Stomach smooth muscle (tissue), 2 donors: Measurements from ENCODE around the gene MAGEA4.
A peak's percentile ranks its signal among the peaks of the same experiment; 100 is the strongest.

Experiments used
- H3K27ac ChIP-seq: one replicate; pipeline ENCODE4 v1.7.0; 2013; ENCODE audit warnings: mild to moderate bottlenecking, low read length, inconsistent platforms
- H3K27me3 ChIP-seq, 2 donors: one replicate each; pipeline ENCODE4 v1.7.0; 2013; ENCODE audit warnings: low read length in 2 of 2; ENCODE audit not compliant: insufficient read depth in 2 of 2, control insufficient read depth in 1 of 2
- H3K36me3 ChIP-seq, 2 donors: one replicate each; pipeline ENCODE4 v1.7.0; 2013; ENCODE audit warnings: low read length in 2 of 2; ENCODE audit not compliant: control insufficient read depth in 2 of 2, insufficient read depth in 2 of 2
- H3K4me1 ChIP-seq: one replicate; pipeline ENCODE4 v1.7.0; 2013; ENCODE audit warnings: low read length; ENCODE audit not compliant: control insufficient read depth, insufficient read depth
- H3K4me3 ChIP-seq, 2 donors: one replicate each; pipeline ENCODE4 v1.7.0; 2013; ENCODE audit warnings: low read length in 2 of 2
- H3K9ac ChIP-seq, 2 donors: one replicate each; pipeline ENCODE4 v1.7.0; 2013; ENCODE audit warnings: low read length in 2 of 2, mild to moderate bottlenecking in 1 of 2
- H3K9me3 ChIP-seq, 2 donors: one replicate each; pipeline ENCODE4 v1.7.0; 2013; ENCODE audit warnings: low read length in 2 of 2; ENCODE audit not compliant: control insufficient read depth in 2 of 2
- donor health status: healthy.
- donor health status: Pancreatic carcinoma.

The MAGEA4 gene

DNA sequence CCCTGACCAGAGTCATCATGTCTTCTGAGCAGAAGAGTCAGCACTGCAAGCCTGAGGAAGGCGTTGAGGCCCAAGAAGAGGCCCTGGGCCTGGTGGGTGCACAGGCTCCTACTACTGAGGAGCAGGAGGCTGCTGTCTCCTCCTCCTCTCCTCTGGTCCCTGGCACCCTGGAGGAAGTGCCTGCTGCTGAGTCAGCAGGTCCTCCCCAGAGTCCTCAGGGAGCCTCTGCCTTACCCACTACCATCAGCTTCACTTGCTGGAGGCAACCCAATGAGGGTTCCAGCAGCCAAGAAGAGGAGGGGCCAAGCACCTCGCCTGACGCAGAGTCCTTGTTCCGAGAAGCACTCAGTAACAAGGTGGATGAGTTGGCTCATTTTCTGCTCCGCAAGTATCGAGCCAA is 11.0 kb downstream of the MAGEA4 start:
- H3K9ac ChIP-seq = no peak overlapping the region
- H3K4me3 ChIP-seq = no peak overlapping the region
- H3K36me3 ChIP-seq = no peaks in the 10 kb centered on the region
- no peaks in the 10 kb centered on the region for H3K4me1 ChIP-seq
- no peaks in the 10 kb centered on the region for H3K27me3 ChIP-seq
- peaks cover 0 to 2% of the 10 kb centered on the region in 2 donors for H3K9me3 ChIP-seq
- H3K27ac ChIP-seq = no peak overlapping the region

- no peaks in the 10 kb centered on the region for H3K36me3 ChIP-seq
- H3K27me3 ChIP-seq = no peaks in the 10 kb centered on the region
- no peaks in the 10 kb centered on the region for H3K4me1 ChIP-seq
- H3K9me3 ChIP-seq = peaks cover 0 to 2% of the 10 kb centered on the region in 2 donors
- no peak overlapping the region for H3K9ac ChIP-seq
- H3K4me3 ChIP-seq = no peak overlapping the region
- no peak overlapping the region for H3K27ac ChIP-seq
These were observed 16.4 kb downstream of the MAGEA4 start for GRCh38 chrX:151929126-151929525.

GRCh38 chrX:151935358-151935757 is 22.7 kb downstream of the MAGEA4 start:
- Histone ChIP-seq H3K9me3 (no peaks in the 10 kb centered on the region), H3K4me1 (no peaks in the 10 kb centered on the region), H3K27ac (no peak overlapping the region), H3K36me3 (no peaks in the 10 kb centered on the region), H3K9ac (no peak overlapping the region), H3K27me3 (no peaks in the 10 kb centered on the region), H3K4me3 (no peak overlapping the region)

DNA sequence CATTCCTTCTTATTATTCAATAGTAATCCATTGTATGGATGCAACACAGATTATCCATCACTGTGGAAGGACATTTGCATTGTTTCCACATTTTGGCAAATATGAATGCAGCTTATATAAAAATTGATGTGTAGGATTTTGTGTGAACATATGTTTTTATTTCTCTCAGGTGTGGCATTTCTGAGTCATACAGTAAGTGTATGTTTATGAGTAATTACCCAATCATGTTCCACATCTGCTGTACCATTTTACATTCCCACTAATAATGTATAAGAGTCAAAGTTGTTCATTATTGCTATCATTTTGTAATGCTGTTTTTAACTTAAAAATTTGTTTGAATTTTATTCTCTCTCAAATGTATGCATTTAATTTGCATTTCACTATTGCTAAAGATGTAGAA is 25.5 kb downstream of the MAGEA4 start:
- Histone ChIP-seq H3K36me3 (no peaks in the 10 kb centered on the region), H3K27ac (no peak overlapping the region), H3K9me3 (no peaks in the 10 kb centered on the region), H3K4me1 (no peaks in the 10 kb centered on the region), H3K9ac (no peak overlapping the region), H3K4me3 (no peak overlapping the region), H3K27me3 (no peaks in the 10 kb centered on the region)

DNA sequence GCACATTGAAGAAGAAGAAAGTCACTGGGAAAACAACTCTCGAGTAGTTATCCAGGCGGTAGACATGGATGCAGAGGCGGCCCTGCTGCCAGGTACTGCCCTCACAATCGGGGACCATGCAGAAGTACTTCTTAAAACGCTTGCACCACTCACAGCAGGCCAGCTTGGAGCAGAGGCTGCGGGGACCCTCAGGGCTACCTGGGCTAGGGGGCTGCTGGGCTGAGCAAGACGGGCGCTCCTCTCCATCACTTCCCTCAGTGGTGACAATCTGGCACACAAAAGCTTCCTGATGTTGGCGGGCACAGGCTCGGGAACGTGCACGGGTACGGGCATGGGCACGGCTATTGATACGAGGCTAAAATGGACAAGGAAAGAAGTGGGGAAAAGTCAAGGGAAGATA is 42.0 kb downstream of the MAGEA4 start:
- H3K9ac ChIP-seq = no peak overlapping the region
- H3K9me3 ChIP-seq = no peaks in the 10 kb centered on the region
- no peak overlapping the region for H3K27ac ChIP-seq
- H3K4me1 ChIP-seq = no peaks in the 10 kb centered on the region
- H3K4me3 ChIP-seq = no peak overlapping the region
- H3K27me3 ChIP-seq = no peaks in the 10 kb centered on the region
- peaks cover 0 to 10% of the 10 kb centered on the region in 2 donors for H3K36me3 ChIP-seq

DNA sequence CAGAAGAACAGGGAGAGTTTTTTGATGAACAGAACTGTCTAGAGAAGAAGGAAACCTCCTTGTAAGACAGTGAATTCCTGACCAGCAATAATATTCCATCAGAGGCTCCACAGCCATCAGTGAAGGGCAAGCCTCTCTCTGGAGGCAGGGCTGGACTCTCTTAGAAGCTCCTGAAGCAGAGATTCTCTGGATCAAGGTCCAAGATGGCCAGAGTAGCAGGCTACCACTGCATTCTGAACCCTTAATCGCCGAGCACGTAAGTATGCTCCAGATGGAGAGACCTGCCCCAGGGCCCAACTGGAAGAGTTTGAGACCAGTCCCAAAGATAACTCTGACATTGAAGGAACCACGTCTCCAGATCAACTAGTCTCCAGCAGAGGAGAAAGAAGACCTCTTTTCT is 45.4 kb downstream of the MAGEA4 start:
- H3K4me1 ChIP-seq = no peaks in the 10 kb centered on the region
- peaks cover 0 to 14% of the 10 kb centered on the region in 2 donors for H3K36me3 ChIP-seq
- H3K27me3 ChIP-seq = no peaks in the 10 kb centered on the region
- H3K9ac ChIP-seq = no peak overlapping the region
- H3K4me3 ChIP-seq = no peak overlapping the region
- H3K27ac ChIP-seq = no peak overlapping the region
- no peaks in the 10 kb centered on the region for H3K9me3 ChIP-seq

DNA sequence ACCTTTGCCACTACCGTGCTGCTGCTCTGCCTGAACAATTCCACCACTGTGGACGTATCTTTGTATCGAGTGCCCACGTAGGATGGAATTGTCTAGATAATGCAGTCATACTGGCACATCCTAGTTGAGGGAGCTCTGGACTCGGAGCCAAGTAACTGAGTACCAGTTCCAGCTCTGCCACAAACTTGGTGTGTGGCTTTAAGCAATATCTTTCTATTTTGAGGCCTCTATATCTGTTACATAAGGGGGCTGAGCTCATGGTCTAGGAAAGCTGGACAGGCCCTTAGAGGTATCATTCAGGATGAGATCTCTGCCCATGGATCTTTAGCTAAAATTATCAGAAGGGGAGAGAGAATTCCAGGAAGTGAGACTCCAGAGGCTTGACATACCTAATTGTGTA is 49.3 kb downstream of the MAGEA4 start:
- Histone ChIP-seq H3K27me3 (no peaks in the 10 kb centered on the region), H3K36me3 (peaks cover 0 to 10% of the 10 kb centered on the region in 2 donors), H3K9ac (no peak overlapping the region), H3K27ac (no peak overlapping the region), H3K4me1 (no peaks in the 10 kb centered on the region), H3K4me3 (no peak overlapping the region), H3K9me3 (no peaks in the 10 kb centered on the region)

- Histone ChIP-seq H3K9me3 (no peaks in the 10 kb centered on the region), H3K27ac (no peak overlapping the region), H3K36me3 (peaks cover 0 to 6% of the 10 kb centered on the region in 2 donors), H3K4me3 (no peak overlapping the region), H3K4me1 (no peaks in the 10 kb centered on the region), H3K27me3 (no peaks in the 10 kb centered on the region), H3K9ac (no peak overlapping the region)
These were observed 53.5 kb downstream of the MAGEA4 start for GRCh38 chrX:151966236-151966635.

GRCh38 chrX:151970027-151970426 is 57.3 kb downstream of the MAGEA4 start:
- Histone ChIP-seq H3K27me3 (no peaks in the 10 kb centered on the region), H3K4me1 (peaks cover 12% of the 10 kb centered on the region), H3K36me3 (peaks cover 0 to 4% of the 10 kb centered on the region in 2 donors), H3K4me3 (no peak overlapping the region), H3K9me3 (no peaks in the 10 kb centered on the region), H3K9ac (no peak overlapping the region), H3K27ac (no peak overlapping the region)

- Histone ChIP-seq H3K4me1 (peaks cover 13% of the 10 kb centered on the region), H3K4me3 (no peak overlapping the region), H3K9me3 (no peaks in the 10 kb centered on the region), H3K9ac (no peak overlapping the region), H3K27ac (no peak overlapping the region), H3K36me3 (peaks cover 0 to 4% of the 10 kb centered on the region in 2 donors), H3K27me3 (peaks cover 0 to 2% of the 10 kb centered on the region in 2 donors)
These were observed 58.0 kb downstream of the MAGEA4 start for GRCh38 chrX:151970661-151971060.

GRCh38 chrX:151973060-151973661 is 60.5 kb downstream of the MAGEA4 start:
- Histone ChIP-seq H3K27me3 (peaks cover 0 to 2% of the 10 kb centered on the region in 2 donors), H3K4me1 (peaks cover 13% of the 10 kb centered on the region), H3K27ac (peak overlapping the region; percentile 37), H3K9ac (no peak overlapping the region), H3K4me3 (peak overlapping the region in 1 of 2 donors; percentile 68), H3K9me3 (peaks cover 0 to 2% of the 10 kb centered on the region in 2 donors), H3K36me3 (peaks cover 0 to 2% of the 10 kb centered on the region in 2 donors)
